Smooth muscle cell (in vitro differentiated cells): ENCODE measurements around the gene PTCRA. TPM values are rescaled to one million over a fixed set of nuclear protein-coding genes. Genes with fewer than 3 reads are reported as not detected.

ENCODE experiments used
- DNase-seq: peaks from one replicate; lab custom pipeline; 2025; ENCODE audit not compliant: unreplicated experiment; lab: John Stamatoyannopoulos, UW
- H2AFZ ChIP-seq: fragments of 200-600 bp; sonication (generic); 2 replicates; pipeline ENCODE4 v1.6.0; 2016; ENCODE audit warnings: antibody characterized with exemption, low read depth, mild to moderate bottlenecking
- H3F3A ChIP-seq: fragments of 200-600 bp; sonication (generic); 2 replicates; pipeline ENCODE4 v1.6.0; 2017; ENCODE audit warnings: antibody characterized with exemption, low read depth
- H3K27ac ChIP-seq: fragments of 200-600 bp; sonication (generic); 2 replicates; pipeline ENCODE4 v1.5.1; 2016; ENCODE audit warnings: low read depth, mild to moderate bottlenecking
- H3K27me3 ChIP-seq: fragments of 200-600 bp; sonication (generic); 2 replicates; pipeline ENCODE4 v1.6.1; 2016; ENCODE audit warnings: low read depth, mild to moderate bottlenecking
- H3K36me3 ChIP-seq: fragments of 200-600 bp; sonication (generic); 2 replicates; pipeline ENCODE4 v1.5.1; 2016; ENCODE audit warnings: low read depth
- H3K4me1 ChIP-seq: fragments of 200-600 bp; sonication (generic); 2 replicates; pipeline ENCODE4 v1.5.1; 2016; ENCODE audit warnings: low read depth
- H3K4me2 ChIP-seq: fragments of 200-600 bp; sonication (generic); 2 replicates; pipeline ENCODE4 v1.6.0; 2016; ENCODE audit warnings: mild to moderate bottlenecking
- H3K4me3 ChIP-seq: fragments of 200-600 bp; sonication (generic); 2 replicates; pipeline ENCODE4 v1.5.1; 2016; ENCODE audit warnings: mild to moderate bottlenecking
- H3K79me2 ChIP-seq: fragments of 200-600 bp; sonication (generic); 2 replicates; pipeline ENCODE4 v1.6.0; 2016; ENCODE audit warnings: low read depth, mild to moderate bottlenecking
- H3K9ac ChIP-seq: fragments of 200-600 bp; sonication (generic); 2 replicates; pipeline ENCODE4 v1.6.0; 2016; ENCODE audit warnings: low read depth
- H3K9me3 ChIP-seq: fragments of 200-600 bp; sonication (generic); replicated peaks from 2 replicates; pipeline ENCODE4 v1.5.1; 2016; ENCODE audit warnings: low read depth
- H4K20me1 ChIP-seq: fragments of 200-600 bp; sonication (generic); 2 replicates; pipeline ENCODE4 v1.6.0; 2016; ENCODE audit warnings: low read depth
- WGBS: methylation state at CpG from one replicate; pipeline ENCODE4 v1.1.7; 2016; ENCODE audit warnings: low lambda C conversion rate; 5-methylcytosine and 5-hydroxymethylcytosine counted together
- polyA plus RNA-seq: library from polyadenylated mRNA; unstranded; fragments of >200 nt; fragmentation: Nextera tagmentation; extraction: Ambion mirVana; gene quantifications from 2 replicates; pipeline ENCODE4 v1.2.1, GENCODE V29; 2016
- total RNA-seq: library from RNA; depleted of rRNA; stranded (reverse); fragments of >200 nt; gene quantifications from 2 replicates; pipeline ENCODE4 v1.2.3, GENCODE V29; 2014
- TF ChIP-seq, protein P1 (sequence below): fragments of 200-600 bp; sonication (generic); IDR thresholded peaks from 2 replicates; pipeline ENCODE4 v1.5.1; 2017; ENCODE audit warnings: borderline replicate concordance, mild to moderate bottlenecking, antibody characterized with exemption; ENCODE audit not compliant: insufficient read depth, poor library complexity, severe bottlenecking

Gene PTCRA, protein sequence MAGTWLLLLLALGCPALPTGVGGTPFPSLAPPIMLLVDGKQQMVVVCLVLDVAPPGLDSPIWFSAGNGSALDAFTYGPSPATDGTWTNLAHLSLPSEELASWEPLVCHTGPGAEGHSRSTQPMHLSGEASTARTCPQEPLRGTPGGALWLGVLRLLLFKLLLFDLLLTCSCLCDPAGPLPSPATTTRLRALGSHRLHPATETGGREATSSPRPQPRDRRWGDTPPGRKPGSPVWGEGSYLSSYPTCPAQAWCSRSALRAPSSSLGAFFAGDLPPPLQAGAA
- total RNA-seq (not detected in 2 replicates), polyA plus RNA-seq (not detected in 2 replicates)

DNA sequence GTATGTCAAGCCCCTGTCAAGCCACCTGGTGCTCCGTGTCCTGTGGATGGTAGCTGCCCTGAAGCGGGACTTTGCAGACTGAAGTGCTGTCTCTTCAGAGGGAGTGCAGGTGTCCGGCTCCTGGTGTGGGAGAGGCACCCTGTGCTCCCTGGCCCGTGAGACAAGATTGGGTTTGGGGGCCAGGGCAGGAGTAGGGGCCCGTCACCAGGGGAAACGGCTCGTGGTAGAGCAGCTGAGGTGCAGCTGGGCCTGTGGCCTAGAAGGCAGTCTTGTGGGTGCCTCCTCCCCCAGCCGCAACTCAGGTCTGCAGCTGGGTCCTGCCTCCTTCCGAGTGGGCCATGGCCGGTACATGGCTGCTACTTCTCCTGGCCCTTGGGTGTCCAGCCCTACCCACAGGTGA is at the start of gene PTCRA:
Gene PTCRA, plus strand, starts transcription at position 322 of the 400 bp plus-strand sequence. Its CDS starts 17 bp downstream, at position 339.
- WGBS: 84% methylated on average over 10 of the region's 10 CpGs
- Histone ChIP-seq H3K4me3 (no peak within 1 kb of the TSS), H3K4me1 (no peaks in the 10 kb centered on the region), H3K27me3 (no peaks in the 10 kb centered on the region), H3K27ac (no peak within 1 kb of the TSS), H3K4me2 (no peak within 1 kb of the TSS), H3K79me2 (no peaks in the 10 kb centered on the region), H3F3A (peaks cover 4% of the 10 kb centered on the region), H3K9ac (no peak within 1 kb of the TSS), H3K36me3 (no peaks in the 10 kb centered on the region), H2AFZ (no peak within 1 kb of the TSS), H4K20me1 (no peaks in the 10 kb centered on the region), H3K9me3 (no peaks in the 10 kb centered on the region)
- DNase-seq: no peak
- TF ChIP-seq, protein P1, sequence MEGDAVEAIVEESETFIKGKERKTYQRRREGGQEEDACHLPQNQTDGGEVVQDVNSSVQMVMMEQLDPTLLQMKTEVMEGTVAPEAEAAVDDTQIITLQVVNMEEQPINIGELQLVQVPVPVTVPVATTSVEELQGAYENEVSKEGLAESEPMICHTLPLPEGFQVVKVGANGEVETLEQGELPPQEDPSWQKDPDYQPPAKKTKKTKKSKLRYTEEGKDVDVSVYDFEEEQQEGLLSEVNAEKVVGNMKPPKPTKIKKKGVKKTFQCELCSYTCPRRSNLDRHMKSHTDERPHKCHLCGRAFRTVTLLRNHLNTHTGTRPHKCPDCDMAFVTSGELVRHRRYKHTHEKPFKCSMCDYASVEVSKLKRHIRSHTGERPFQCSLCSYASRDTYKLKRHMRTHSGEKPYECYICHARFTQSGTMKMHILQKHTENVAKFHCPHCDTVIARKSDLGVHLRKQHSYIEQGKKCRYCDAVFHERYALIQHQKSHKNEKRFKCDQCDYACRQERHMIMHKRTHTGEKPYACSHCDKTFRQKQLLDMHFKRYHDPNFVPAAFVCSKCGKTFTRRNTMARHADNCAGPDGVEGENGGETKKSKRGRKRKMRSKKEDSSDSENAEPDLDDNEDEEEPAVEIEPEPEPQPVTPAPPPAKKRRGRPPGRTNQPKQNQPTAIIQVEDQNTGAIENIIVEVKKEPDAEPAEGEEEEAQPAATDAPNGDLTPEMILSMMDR: no peak

DNA sequence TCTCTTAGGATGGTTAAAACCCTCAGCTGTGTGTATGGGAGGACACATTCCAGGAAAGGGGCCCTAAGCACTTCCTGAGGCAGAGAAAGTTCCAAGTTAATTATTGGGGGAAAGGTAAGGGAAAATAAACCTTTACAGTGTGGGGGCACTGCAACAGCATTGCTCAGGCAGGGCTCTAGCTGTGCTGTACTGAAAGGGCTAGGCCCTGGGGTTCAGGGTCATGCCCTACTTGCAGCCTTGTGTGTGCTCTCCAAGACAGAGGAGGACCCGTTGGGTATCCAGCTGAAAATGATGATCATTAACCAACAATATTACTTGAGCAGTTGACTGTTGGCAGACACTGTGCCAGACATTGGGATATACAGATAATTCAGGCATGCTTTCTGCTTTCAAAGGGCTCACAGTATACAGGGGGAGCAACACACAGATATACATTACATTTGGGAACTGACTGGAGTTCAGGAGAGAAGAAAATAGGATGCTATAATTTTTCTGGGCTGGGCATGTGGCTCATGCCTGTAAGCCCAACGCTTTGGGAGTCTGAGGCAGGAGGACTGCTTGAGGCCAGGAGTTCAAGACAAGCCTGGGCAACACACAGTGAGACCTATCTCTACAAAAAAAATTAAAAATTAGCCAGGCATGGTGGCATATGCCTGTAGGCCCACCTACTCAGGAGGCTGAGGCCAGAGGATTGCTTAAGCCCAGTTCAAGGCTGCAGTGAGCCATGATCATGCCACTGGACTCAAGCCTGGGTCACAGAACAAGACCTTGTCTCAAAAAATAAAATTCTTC is 45.5 kb upstream of the PTCRA start:
- Histone ChIP-seq H3K36me3 (no peaks in the 10 kb centered on the region), H3K27ac (no peak overlapping the region), H3K9me3 (no peaks in the 10 kb centered on the region), H3F3A (no peaks in the 10 kb centered on the region), H3K9ac (no peak overlapping the region), H3K4me2 (no peak overlapping the region), H3K79me2 (no peaks in the 10 kb centered on the region), H3K4me3 (no peak overlapping the region), H2AFZ (no peak overlapping the region), H3K27me3 (no peaks in the 10 kb centered on the region), H4K20me1 (no peaks in the 10 kb centered on the region), H3K4me1 (no peaks in the 10 kb centered on the region)
- TF ChIP-seq, protein P1: no peak
- 89% methylated on average over 2 of the region's 2 CpGs for WGBS
- DNase-seq: no peak

DNA sequence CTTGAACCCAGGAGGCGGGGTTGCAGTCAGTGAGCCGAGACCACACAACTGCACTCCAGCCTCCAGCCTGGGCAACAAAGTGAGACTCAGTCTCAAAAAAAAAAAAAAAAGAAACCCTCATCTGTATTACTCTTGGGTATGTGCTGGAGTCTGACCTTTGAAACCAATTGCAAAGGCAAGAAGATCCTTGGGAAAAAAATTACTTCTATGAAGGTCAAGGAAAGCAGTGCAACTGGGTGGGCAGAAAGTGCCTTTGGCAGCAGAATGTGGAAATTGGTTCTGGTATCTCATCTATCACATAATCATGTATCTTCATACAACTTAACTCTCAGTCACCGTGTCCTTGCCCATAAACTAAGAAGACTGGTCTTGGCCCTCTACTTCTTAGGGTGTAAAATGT is 44.1 kb upstream of the PTCRA start:
- WGBS: 93% methylated on average over 3 of the region's 3 CpGs
- Histone ChIP-seq H3K9me3 (no peaks in the 10 kb centered on the region), H3K4me1 (no peaks in the 10 kb centered on the region), H3K27me3 (no peaks in the 10 kb centered on the region), H3F3A (no peaks in the 10 kb centered on the region), H3K36me3 (no peaks in the 10 kb centered on the region), H3K4me3 (no peak overlapping the region), H2AFZ (no peak overlapping the region), H3K4me2 (no peak overlapping the region), H4K20me1 (no peaks in the 10 kb centered on the region), H3K79me2 (no peaks in the 10 kb centered on the region), H3K27ac (no peak overlapping the region), H3K9ac (no peak overlapping the region)
- TF ChIP-seq, protein P1: no peak
- DNase-seq: no peak
